ENCODE data around the gene RCAN2.
"Not testable (repeated sequence)": the region's sequence is repeated elsewhere in the genome, so short reads cannot be mapped to it uniquely, and the experiment has no call there.

RCAN2 gene

GRCh38 chr6:46333481-46333880 lies 157.8 kb downstream of the RCAN2 start:
- DNase-seq (ENCODE audit: low read depth) = no peak

GRCh38 chr6:46332448-46332847 lies 158.8 kb downstream of the RCAN2 start:
- not testable (repeated sequence) for DNase-seq (ENCODE audit: low read depth)

- DNase-seq (ENCODE audit: low read depth) = peak; percentile 68
These were observed 159.8 kb downstream of the RCAN2 start for GRCh38 chr6:46331461-46331860.

GRCh38 chr6:46329568-46329967 lies 161.7 kb downstream of the RCAN2 start:
- peak; percentile 44 for DNase-seq (ENCODE audit: low read depth)

- no peak for DNase-seq (ENCODE audit: low read depth)
These were observed 163.5 kb downstream of the RCAN2 start for GRCh38 chr6:46327779-46328178.

- peak; percentile 94 for DNase-seq (ENCODE audit: low read depth)
These were observed 165.4 kb downstream of the RCAN2 start for GRCh38 chr6:46325561-46326530.

GRCh38 chr6:46324706-46325105 lies 166.5 kb downstream of the RCAN2 start:
- DNase-seq (ENCODE audit: low read depth) = no peak

- DNase-seq (ENCODE audit: low read depth) = no peak
These were observed 167.2 kb downstream of the RCAN2 start for GRCh38 chr6:46323966-46324622.

GRCh38 chr6:46323312-46323965 lies 167.8 kb downstream of the RCAN2 start:
- peak; percentile 98 for DNase-seq (ENCODE audit: low read depth)

GRCh38 chr6:46320505-46320904 lies 170.7 kb downstream of the RCAN2 start:
- peak; percentile 39 for DNase-seq (ENCODE audit: low read depth)

GRCh38 chr6:46315589-46315988 lies 175.7 kb downstream of the RCAN2 start:
- DNase-seq (ENCODE audit: low read depth) = no peak

GRCh38 chr6:46312654-46313053 lies 178.6 kb downstream of the RCAN2 start:
- no peak for DNase-seq (ENCODE audit: low read depth)

GRCh38 chr6:46310196-46310595 lies 181.1 kb downstream of the RCAN2 start:
- DNase-seq (ENCODE audit: low read depth) = no peak

GRCh38 chr6:46306431-46306830 lies 184.8 kb downstream of the RCAN2 start:
- no peak for DNase-seq (ENCODE audit: low read depth)

GRCh38 chr6:46305833-46306232 lies 185.4 kb downstream of the RCAN2 start:
- DNase-seq (ENCODE audit: low read depth) = no peak

GRCh38 chr6:46305236-46305635 lies 186.0 kb downstream of the RCAN2 start:
- DNase-seq (ENCODE audit: low read depth) = no peak

GRCh38 chr6:46302816-46303215 lies 188.4 kb downstream of the RCAN2 start:
- no peak for DNase-seq (ENCODE audit: low read depth)

GRCh38 chr6:46302176-46302575 lies 189.1 kb downstream of the RCAN2 start:
- DNase-seq (ENCODE audit: low read depth) = no peak

GRCh38 chr6:46299253-46299652 lies 192.0 kb downstream of the RCAN2 start:
- DNase-seq (ENCODE audit: low read depth) = no peak

- DNase-seq (ENCODE audit: low read depth) = peak; percentile 76
These were observed 194.7 kb downstream of the RCAN2 start for GRCh38 chr6:46296586-46296985.

GRCh38 chr6:46293641-46294316 lies 197.5 kb downstream of the RCAN2 start:
- no peak for DNase-seq (ENCODE audit: low read depth)

- no peak for DNase-seq (ENCODE audit: low read depth)
These were observed 199.4 kb downstream of the RCAN2 start for GRCh38 chr6:46291880-46292279.

All from iris pigment epithelial cell (primary cell).